ENCODE results near the gene RHOT1.

The RHOT1 gene

DNA sequence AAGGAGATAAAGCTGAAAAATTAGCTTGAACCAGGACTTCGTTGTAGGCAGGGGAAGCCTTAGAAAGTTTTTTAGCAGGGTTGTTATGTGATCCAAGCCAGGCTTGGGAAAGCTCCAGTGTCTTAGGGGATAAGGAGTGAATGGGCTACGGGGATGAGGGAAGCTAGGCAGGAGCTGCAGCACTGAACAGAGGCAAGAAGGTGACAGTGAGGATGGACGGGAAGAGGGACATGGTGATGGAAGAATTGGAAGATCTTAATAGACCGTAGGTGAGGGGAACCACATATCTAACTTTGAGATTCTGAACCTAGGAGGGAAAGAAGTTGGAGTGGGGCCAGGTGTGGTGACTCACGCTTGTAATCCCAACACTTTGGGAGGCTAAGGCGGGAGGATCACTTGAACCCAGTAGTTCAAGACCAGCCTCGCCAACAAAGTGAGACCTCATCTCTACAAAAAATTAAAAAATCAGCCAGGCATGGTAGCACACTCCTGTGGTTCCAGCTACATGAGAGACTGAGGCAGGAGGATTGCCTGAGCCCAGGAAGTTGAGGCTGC is 126.5 kb downstream of the RHOT1 start:
- no peak for DNase-seq (ENCODE audit: low read depth, low spot score)

- DNase-seq (ENCODE audit: low read depth, low spot score) = no peak
These were observed 127.1 kb downstream of the RHOT1 start for GRCh38 chr17:32269377-32269776.

DNA sequence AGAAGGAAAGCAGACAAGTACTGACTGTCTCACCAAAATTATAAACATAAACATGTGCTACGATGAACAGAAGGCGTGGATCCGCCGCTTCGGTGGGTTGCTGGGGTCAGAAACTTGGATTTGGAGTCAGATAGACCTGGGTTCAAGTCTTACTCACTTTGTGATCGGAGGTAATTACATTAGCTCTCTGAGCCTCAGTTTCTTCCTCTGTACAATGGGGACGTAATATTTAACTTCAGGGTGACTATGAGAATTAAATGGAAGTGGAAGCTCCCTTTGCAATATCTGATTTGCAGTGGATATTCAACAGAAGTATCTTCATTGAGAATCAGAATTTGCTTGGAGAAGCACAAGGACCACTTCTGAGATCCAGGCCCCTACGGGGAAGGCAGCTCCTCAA is 129.5 kb downstream of the RHOT1 start:
- DNase-seq (ENCODE audit: low read depth, low spot score) = no peak

DNA sequence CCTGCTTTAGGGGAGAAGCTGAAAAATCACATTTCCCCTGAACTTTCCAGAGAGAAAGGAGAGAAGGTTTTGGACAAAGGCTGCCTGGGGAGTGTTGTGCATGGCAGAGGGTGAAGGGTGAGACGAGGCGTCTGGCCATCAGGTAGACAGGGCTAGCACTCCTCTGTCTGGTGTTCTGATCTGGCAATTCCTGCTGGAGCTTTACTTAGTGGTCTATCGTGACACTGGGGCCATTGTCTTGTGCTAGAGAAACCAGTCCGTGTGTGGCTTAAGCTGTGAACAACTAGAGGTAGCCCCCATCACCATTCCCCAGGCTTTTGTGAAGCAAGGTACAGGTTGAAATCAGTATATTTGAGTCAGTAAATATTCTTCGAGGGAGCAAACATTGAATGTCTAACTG is 131.8 kb downstream of the RHOT1 start:
- no peak for DNase-seq (ENCODE audit: low read depth, low spot score)

DNA sequence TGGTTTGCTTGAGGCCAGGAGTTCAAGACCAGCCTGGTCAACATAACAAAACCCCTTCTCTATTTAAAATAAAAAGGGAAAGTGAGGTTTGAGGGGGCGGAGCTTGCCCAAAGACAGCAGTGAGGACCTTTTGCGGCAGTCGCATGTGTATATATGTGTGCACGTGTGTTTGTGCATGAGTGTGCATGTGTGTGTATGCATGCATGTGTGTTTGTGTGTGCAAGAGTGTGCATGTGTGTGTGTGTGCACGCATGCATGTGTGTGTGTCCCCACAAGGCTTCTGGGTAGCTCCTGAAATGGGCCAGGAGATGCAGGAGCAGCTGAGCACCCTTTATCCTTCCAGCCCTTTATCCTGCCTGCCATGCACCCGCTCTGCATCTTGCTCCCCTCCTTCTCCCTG is 132.3 kb downstream of the RHOT1 start:
- no peak for DNase-seq (ENCODE audit: low read depth, low spot score)
